ENCODE data around the gene VARS2.

The VARS2 gene

DNA sequence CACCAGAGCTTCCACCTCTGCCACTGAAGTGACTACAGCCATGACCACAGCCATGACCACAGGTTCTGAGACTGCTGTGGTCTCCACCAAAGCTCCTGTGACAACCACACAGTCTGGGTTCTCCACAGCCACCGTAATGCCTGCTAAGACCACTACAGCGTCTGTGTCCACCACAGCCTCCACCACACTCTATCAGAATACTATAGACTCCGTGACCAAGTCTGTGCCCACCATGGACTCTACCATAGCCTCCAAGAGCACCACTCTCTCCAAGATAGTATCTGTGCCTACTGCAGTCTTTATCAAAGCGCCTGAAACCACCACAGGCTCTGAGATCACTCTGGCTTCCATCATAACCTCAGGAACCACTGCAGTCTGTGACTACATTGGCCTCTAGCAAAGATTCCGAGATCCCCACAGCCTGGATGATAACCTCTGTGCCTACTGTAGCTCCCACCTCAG, 51.1 kb downstream of the VARS2 start:
- DNase-seq, result no peak

- DNase-seq, result no peak
Observed at GRCh38 chr6:30966154-30966553, 52.1 kb downstream of the VARS2 start.

DNA sequence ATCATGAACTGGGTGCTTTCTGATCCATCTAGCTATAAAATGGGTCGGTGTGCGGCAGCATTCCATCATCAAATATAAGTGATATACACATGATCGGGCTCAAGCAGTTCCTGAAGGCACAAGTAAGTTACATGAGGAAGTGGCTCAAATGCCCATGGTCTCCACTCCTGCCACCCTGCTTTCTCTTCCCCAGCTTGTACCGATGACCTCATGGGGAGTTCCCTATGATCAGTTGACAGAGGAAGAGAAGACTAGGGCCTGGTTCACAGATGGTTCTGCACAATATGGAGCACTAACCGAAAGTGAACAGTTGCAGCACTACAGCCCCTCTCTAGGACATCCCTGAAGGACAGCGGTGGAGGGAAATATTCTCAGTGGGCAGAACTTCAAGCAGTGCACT, 55.1 kb downstream of the VARS2 start:
- peak; percentile 83 to 87 (median 84) for DNase-seq

GRCh38 chr6:30970946-30971345, 56.9 kb downstream of the VARS2 start:
- DNase-seq, result no peak

DNA sequence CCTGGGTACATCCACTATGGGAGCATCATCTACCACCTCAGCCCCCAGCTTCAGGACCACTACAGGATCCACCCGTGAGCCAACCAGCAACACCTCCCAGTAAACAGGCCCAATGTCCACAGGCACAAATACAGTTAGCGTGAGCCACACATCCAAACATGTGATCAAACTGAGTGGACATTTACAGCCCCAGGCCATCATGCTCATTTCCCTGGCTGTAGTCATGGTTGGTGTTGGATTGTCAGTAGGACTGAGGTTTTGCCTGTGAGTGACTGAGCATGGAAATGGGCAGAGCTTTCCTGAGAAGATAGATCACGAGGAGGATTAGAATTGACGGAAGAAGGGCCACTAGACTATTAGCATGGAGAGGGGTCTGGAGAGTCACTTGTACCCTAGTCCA, 58.8 kb downstream of the VARS2 start:
- no peak for DNase-seq

DNA sequence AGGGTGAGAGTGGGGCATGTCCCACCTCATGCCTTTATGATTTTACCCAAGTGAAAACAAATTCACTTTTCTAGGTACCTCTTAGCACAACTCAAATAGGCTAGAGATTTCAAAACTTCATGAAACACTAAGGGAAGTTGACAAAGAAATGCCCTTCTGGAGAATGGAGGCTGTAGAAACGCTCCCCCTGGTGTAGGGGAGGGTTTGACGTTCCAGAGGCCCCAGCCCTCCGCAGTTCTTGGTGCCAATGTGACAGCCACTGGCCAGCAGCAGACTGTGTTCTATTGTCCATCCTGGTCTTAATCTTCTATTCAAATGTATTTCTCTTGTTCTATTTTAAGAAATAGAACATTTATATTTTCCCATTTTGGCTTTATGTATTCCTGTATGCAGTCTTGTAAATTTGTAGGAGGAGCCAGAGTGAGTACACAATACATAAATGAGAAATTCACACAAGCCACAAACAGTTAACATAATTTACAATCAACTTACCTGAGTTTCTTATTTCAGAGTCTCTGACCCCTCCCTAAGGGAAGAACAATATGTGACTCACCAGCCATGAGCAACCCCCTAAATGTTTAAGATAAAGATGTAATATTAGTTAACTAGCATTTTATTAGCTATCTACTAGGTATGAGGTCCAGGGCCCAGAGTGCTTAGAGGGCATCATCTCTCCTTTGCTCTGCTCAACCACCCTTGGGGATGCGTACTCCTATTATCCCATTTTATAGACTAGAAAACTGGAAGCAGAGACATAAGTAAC, 60.6 kb downstream of the VARS2 start:
- DNase-seq, result no peak

Data from suppressor macrophage treated with lipopolysaccharide for 1 hour (primary cell).